ENCODE measurements around the gene UGT2B15. TPM values are rescaled to one million over a fixed set of nuclear protein-coding genes. Genes with fewer than 3 reads are reported as not detected.
"Not testable (repeated sequence)": the region's sequence is repeated elsewhere in the genome, so short reads cannot be mapped to it uniquely, and the experiment has no call there.

UGT2B15 gene
- total RNA-seq, 1 donor = not detected

GRCh38 chr4:68673143-68673542 is 2.7 kb upstream of the UGT2B15 start:
- no peaks in the 10 kb centered on the region for H4K20me1 ChIP-seq (ENCODE audit: insufficient read depth, low read length)
- no peak overlapping the region for H3K4me3 ChIP-seq (ENCODE audit: insufficient read depth, low read length)
- no peak overlapping the region for H3K27ac ChIP-seq (ENCODE audit: low read depth, low read length)
- no peaks in the 10 kb centered on the region for H3K4me1 ChIP-seq (ENCODE audit: insufficient read depth, low read length)
- H3K27me3 ChIP-seq (ENCODE audit: insufficient read depth, low read length) = no peaks in the 10 kb centered on the region
- no peaks in the 10 kb centered on the region for H3K79me2 ChIP-seq (ENCODE audit: insufficient read depth, low read length)
- H3K9me3 ChIP-seq (ENCODE audit: low read depth, low read length) = no peaks in the 10 kb centered on the region
- no peaks in the 10 kb centered on the region for H3K36me3 ChIP-seq (ENCODE audit: insufficient read depth, low read length)
- H3K4me2 ChIP-seq (ENCODE audit: insufficient read depth, low read length) = no peak overlapping the region
- TF ChIP-seq CTCF (IDR thresholded peaks at IDR 0.05; ENCODE audit: extremely low read depth, low read depth, low read length) = no peak
- no peak for DNase-seq (ENCODE audit: insufficient read length, low spot score, missing footprints)
- H2AFZ ChIP-seq (ENCODE audit: low read length) = no peak overlapping the region

- not testable (repeated sequence) for H3K4me2 ChIP-seq (ENCODE audit: insufficient read depth, low read length); H3K4me1 ChIP-seq (ENCODE audit: insufficient read depth, low read length); H3K36me3 ChIP-seq (ENCODE audit: insufficient read depth, low read length); DNase-seq (ENCODE audit: insufficient read length, low spot score, missing footprints); H3K27me3 ChIP-seq (ENCODE audit: insufficient read depth, low read length); H2AFZ ChIP-seq (ENCODE audit: low read length); H4K20me1 ChIP-seq (ENCODE audit: insufficient read depth, low read length); H3K79me2 ChIP-seq (ENCODE audit: insufficient read depth, low read length); H3K4me3 ChIP-seq (ENCODE audit: insufficient read depth, low read length); H3K9me3 ChIP-seq (ENCODE audit: low read depth, low read length); H3K27ac ChIP-seq (ENCODE audit: low read depth, low read length)
Measured at GRCh38 chr4:68671217-68671616, 765 bp upstream of the UGT2B15 start.

GRCh38 chr4:68668537-68669163 is 1.8 kb downstream of the UGT2B15 start:
- DNase-seq (ENCODE audit: insufficient read length, low spot score, missing footprints); H3K4me3 ChIP-seq (ENCODE audit: insufficient read depth, low read length); H3K79me2 ChIP-seq (ENCODE audit: insufficient read depth, low read length); H4K20me1 ChIP-seq (ENCODE audit: insufficient read depth, low read length); H3K9me3 ChIP-seq (ENCODE audit: low read depth, low read length); H3K4me1 ChIP-seq (ENCODE audit: insufficient read depth, low read length); H3K4me2 ChIP-seq (ENCODE audit: insufficient read depth, low read length); H3K27ac ChIP-seq (ENCODE audit: low read depth, low read length); H3K27me3 ChIP-seq (ENCODE audit: insufficient read depth, low read length); H2AFZ ChIP-seq (ENCODE audit: low read length); H3K36me3 ChIP-seq (ENCODE audit: insufficient read depth, low read length): not testable (repeated sequence)

- H3K27ac ChIP-seq (ENCODE audit: low read depth, low read length); H3K9me3 ChIP-seq (ENCODE audit: low read depth, low read length); DNase-seq (ENCODE audit: insufficient read length, low spot score, missing footprints); H3K27me3 ChIP-seq (ENCODE audit: insufficient read depth, low read length); H3K4me2 ChIP-seq (ENCODE audit: insufficient read depth, low read length); H3K4me3 ChIP-seq (ENCODE audit: insufficient read depth, low read length); H3K36me3 ChIP-seq (ENCODE audit: insufficient read depth, low read length); H4K20me1 ChIP-seq (ENCODE audit: insufficient read depth, low read length); H2AFZ ChIP-seq (ENCODE audit: low read length); H3K79me2 ChIP-seq (ENCODE audit: insufficient read depth, low read length); H3K4me1 ChIP-seq (ENCODE audit: insufficient read depth, low read length): not testable (repeated sequence)
Measured at GRCh38 chr4:68667551-68667950, 2.9 kb downstream of the UGT2B15 start.

- not testable (repeated sequence) for H3K4me2 ChIP-seq (ENCODE audit: insufficient read depth, low read length); DNase-seq (ENCODE audit: insufficient read length, low spot score, missing footprints); H3K27me3 ChIP-seq (ENCODE audit: insufficient read depth, low read length); H2AFZ ChIP-seq (ENCODE audit: low read length); H3K9me3 ChIP-seq (ENCODE audit: low read depth, low read length); H3K27ac ChIP-seq (ENCODE audit: low read depth, low read length); H3K79me2 ChIP-seq (ENCODE audit: insufficient read depth, low read length); H4K20me1 ChIP-seq (ENCODE audit: insufficient read depth, low read length); H3K4me3 ChIP-seq (ENCODE audit: insufficient read depth, low read length); H3K36me3 ChIP-seq (ENCODE audit: insufficient read depth, low read length); H3K4me1 ChIP-seq (ENCODE audit: insufficient read depth, low read length)
Measured at GRCh38 chr4:68664721-68665120, 5.7 kb downstream of the UGT2B15 start.

GRCh38 chr4:68662836-68663574 is 7.4 kb downstream of the UGT2B15 start:
- not testable (repeated sequence) for H2AFZ ChIP-seq (ENCODE audit: low read length); H4K20me1 ChIP-seq (ENCODE audit: insufficient read depth, low read length); H3K36me3 ChIP-seq (ENCODE audit: insufficient read depth, low read length); H3K4me1 ChIP-seq (ENCODE audit: insufficient read depth, low read length); H3K9me3 ChIP-seq (ENCODE audit: low read depth, low read length); H3K4me3 ChIP-seq (ENCODE audit: insufficient read depth, low read length); DNase-seq (ENCODE audit: insufficient read length, low spot score, missing footprints); H3K4me2 ChIP-seq (ENCODE audit: insufficient read depth, low read length); H3K27ac ChIP-seq (ENCODE audit: low read depth, low read length); H3K27me3 ChIP-seq (ENCODE audit: insufficient read depth, low read length); H3K79me2 ChIP-seq (ENCODE audit: insufficient read depth, low read length)
